ENCODE data around the gene DPP6. TPM values are rescaled to one million over a fixed set of nuclear protein-coding genes. Genes with fewer than 3 reads are reported as not detected.

The DPP6 gene
- total RNA-seq, 1 experiment from 2014 or later: not detected

DNA sequence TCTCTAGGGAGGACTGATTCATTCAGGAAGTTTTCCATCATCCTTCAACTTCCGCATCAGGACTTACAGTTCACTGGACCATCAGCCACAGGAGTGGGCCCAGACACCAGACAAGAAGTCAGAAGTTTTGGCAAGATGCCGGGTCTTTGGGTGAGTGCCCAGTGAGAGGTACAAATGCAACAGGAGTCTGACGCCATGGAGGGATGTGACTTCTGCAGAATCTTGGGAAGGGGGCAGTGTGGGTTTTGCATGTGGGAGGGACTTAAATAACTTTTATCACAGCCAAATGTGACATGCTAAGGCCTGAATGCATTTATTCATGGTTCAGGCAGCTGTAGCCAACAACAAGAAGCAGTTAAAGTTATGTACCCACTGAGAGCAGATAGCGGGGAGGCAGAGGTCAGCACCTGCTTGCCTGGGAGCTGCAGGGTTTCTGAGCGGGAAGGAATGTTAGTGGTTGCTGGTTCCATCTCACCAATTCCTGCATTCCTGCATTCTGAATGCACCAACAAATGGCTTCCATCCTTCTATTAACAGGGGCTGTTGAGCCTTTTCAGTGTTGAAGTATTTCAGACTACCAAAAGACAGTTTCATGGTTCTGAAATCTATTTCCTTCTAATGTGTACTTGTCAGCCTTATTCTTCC, 575.6 kb downstream of the DPP6 start:
- H3K4me1 ChIP-seq (ENCODE audit: control insufficient read depth, insufficient read depth, low read length): no peaks in the 10 kb centered on the region
- ATAC-seq (no peak), DNase-seq (ENCODE audit: low read depth, low spot score) (no peak)
- in situ Hi-C loops (cut with HindIII; ENCODE audit: low pct_unique_long_range_greater_than_20kb, low sequenced_read_pairs) (no loop called here), intact Hi-C loops (cut with micrococcal nuclease; ENCODE audit: unreplicated experiment) (no loop called here)
- H3K27ac ChIP-seq (ENCODE audit: low read length): no peak overlapping the region
- TF ChIP-seq POLR2AphosphoS5 (IDR thresholded peaks at IDR 0.05; ENCODE audit: low read depth, low read length) (no peak), SIN3A (IDR thresholded peaks at IDR 0.05; ENCODE audit: borderline replicate concordance, insufficient read depth, low read depth, low read length) (no peak), TCF7L2 (IDR thresholded peaks at IDR 0.05; ENCODE audit: low read depth, low read length) (no peak), CTCF (IDR thresholded peaks at IDR 0.05) (no peak)
- TF ChIP-seq, protein P1, sequence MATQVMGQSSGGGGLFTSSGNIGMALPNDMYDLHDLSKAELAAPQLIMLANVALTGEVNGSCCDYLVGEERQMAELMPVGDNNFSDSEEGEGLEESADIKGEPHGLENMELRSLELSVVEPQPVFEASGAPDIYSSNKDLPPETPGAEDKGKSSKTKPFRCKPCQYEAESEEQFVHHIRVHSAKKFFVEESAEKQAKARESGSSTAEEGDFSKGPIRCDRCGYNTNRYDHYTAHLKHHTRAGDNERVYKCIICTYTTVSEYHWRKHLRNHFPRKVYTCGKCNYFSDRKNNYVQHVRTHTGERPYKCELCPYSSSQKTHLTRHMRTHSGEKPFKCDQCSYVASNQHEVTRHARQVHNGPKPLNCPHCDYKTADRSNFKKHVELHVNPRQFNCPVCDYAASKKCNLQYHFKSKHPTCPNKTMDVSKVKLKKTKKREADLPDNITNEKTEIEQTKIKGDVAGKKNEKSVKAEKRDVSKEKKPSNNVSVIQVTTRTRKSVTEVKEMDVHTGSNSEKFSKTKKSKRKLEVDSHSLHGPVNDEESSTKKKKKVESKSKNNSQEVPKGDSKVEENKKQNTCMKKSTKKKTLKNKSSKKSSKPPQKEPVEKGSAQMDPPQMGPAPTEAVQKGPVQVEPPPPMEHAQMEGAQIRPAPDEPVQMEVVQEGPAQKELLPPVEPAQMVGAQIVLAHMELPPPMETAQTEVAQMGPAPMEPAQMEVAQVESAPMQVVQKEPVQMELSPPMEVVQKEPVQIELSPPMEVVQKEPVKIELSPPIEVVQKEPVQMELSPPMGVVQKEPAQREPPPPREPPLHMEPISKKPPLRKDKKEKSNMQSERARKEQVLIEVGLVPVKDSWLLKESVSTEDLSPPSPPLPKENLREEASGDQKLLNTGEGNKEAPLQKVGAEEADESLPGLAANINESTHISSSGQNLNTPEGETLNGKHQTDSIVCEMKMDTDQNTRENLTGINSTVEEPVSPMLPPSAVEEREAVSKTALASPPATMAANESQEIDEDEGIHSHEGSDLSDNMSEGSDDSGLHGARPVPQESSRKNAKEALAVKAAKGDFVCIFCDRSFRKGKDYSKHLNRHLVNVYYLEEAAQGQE (IDR thresholded peaks at IDR 0.05; ENCODE audit: insufficient read depth in 1 of 2, low read depth in 2 of 2, low read length in 1 of 2): no peak
- no TSS peak for BruUV-seq (replicated peaks)
- H3K36me3 ChIP-seq (ENCODE audit: control insufficient read depth, insufficient read depth, low read length): no peaks in the 10 kb centered on the region
- peaks cover 2% of the 10 kb centered on the region; the same call in 1 of the 2 replicates for H3K27me3 ChIP-seq (ENCODE audit: control insufficient read depth, insufficient read depth, low read length)
- H3K9me3 ChIP-seq (ENCODE audit: control insufficient read depth, insufficient read depth, low read depth, low read length): no peaks in the 10 kb centered on the region
- H3K4me3 ChIP-seq (ENCODE audit: low read depth in 2 of 2, low read length in 2 of 2): no peak overlapping the region
- POLR2A ChIA-PET: no interaction called here
- CTCF ChIA-PET: no interaction called here

- ATAC-seq: no peak
- Histone ChIP-seq H3K36me3 (ENCODE audit: control insufficient read depth, insufficient read depth, low read length) (no peaks in the 10 kb centered on the region), H3K27ac (ENCODE audit: low read length) (no peak overlapping the region), H3K4me3 (ENCODE audit: low read depth in 2 of 2, low read length in 2 of 2) (no peak overlapping the region), H3K27me3 (ENCODE audit: control insufficient read depth, insufficient read depth, low read length) (peaks cover 2% of the 10 kb centered on the region; the same call in 1 of the 2 replicates), H3K9me3 (ENCODE audit: control insufficient read depth, insufficient read depth, low read depth, low read length) (no peaks in the 10 kb centered on the region), H3K4me1 (ENCODE audit: control insufficient read depth, insufficient read depth, low read length) (no peaks in the 10 kb centered on the region)
- no peak for TF ChIP-seq CTCF (IDR thresholded peaks at IDR 0.05)
- no peak for TF ChIP-seq SIN3A (IDR thresholded peaks at IDR 0.05; ENCODE audit: borderline replicate concordance, insufficient read depth, low read depth, low read length)
- no peak for TF ChIP-seq POLR2AphosphoS5 (IDR thresholded peaks at IDR 0.05; ENCODE audit: low read depth, low read length)
- TF ChIP-seq, protein P1 (IDR thresholded peaks at IDR 0.05; ENCODE audit: insufficient read depth in 1 of 2, low read depth in 2 of 2, low read length in 1 of 2): no peak
- no peak for TF ChIP-seq TCF7L2 (IDR thresholded peaks at IDR 0.05; ENCODE audit: low read depth, low read length)
- POLR2A ChIA-PET: no interaction called here
- intact Hi-C loops (cut with micrococcal nuclease; ENCODE audit: unreplicated experiment) (no loop called here), in situ Hi-C loops (cut with HindIII; ENCODE audit: low pct_unique_long_range_greater_than_20kb, low sequenced_read_pairs) (no loop called here)
- CTCF ChIA-PET: no interaction called here
- BruUV-seq (replicated peaks): no TSS peak
- DNase-seq (ENCODE audit: low read depth, low spot score): no peak
These were observed 576.4 kb downstream of the DPP6 start for GRCh38 chr7:154628556-154628955.

All from Panc1 (cell line).